ENCODE data around the gene ZNF280C. TPM values are rescaled to one million over a fixed set of nuclear protein-coding genes. Genes with fewer than 3 reads are reported as not detected.
A peak's percentile ranks its signal among the peaks of the same experiment; 100 is the strongest.

Gene ZNF280C
- total RNA-seq, 1 experiment from 2014 or later = 12.9 TPM

GRCh38 chrX:130213376-130213775 is 55.3 kb downstream of the ZNF280C start:
- ChIA-PET POLR2A (no interaction called here), CTCF (no interaction called here)
- H3K4me3 ChIP-seq (ENCODE audit: low read depth in 2 of 2, low read length in 2 of 2) = no peak overlapping the region
- TSS peak; percentile 14 for BruUV-seq (replicated peaks)
- H3K27ac ChIP-seq (ENCODE audit: low read length) = no peak overlapping the region
- no peaks in the 10 kb centered on the region for H3K9me3 ChIP-seq (ENCODE audit: control insufficient read depth, insufficient read depth, low read depth, low read length)
- intact Hi-C loops (cut with micrococcal nuclease; ENCODE audit: unreplicated experiment) (no loop called here), in situ Hi-C loops (cut with HindIII; ENCODE audit: low pct_unique_long_range_greater_than_20kb, low sequenced_read_pairs) (no loop called here)
- ATAC-seq (no peak), DNase-seq (ENCODE audit: low read depth, low spot score) (no peak)
- H3K36me3 ChIP-seq (ENCODE audit: control insufficient read depth, insufficient read depth, low read length) = peaks cover 21% of the 10 kb centered on the region
- TF ChIP-seq TCF7L2 (IDR thresholded peaks at IDR 0.05; ENCODE audit: low read depth, low read length) (no peak), POLR2AphosphoS5 (IDR thresholded peaks at IDR 0.05; ENCODE audit: low read depth, low read length) (no peak), SIN3A (IDR thresholded peaks at IDR 0.05; ENCODE audit: borderline replicate concordance, insufficient read depth, low read depth, low read length) (no peak), REST (IDR thresholded peaks at IDR 0.05; ENCODE audit: insufficient read depth in 1 of 2, low read depth in 2 of 2, low read length in 1 of 2) (no peak), CTCF (IDR thresholded peaks at IDR 0.05) (no peak)
- H3K27me3 ChIP-seq (ENCODE audit: control insufficient read depth, insufficient read depth, low read length) = no peaks in the 10 kb centered on the region
- no peaks in the 10 kb centered on the region for H3K4me1 ChIP-seq (ENCODE audit: control insufficient read depth, insufficient read depth, low read length)

- TF ChIP-seq CTCF (IDR thresholded peaks at IDR 0.05) (no peak), TCF7L2 (IDR thresholded peaks at IDR 0.05; ENCODE audit: low read depth, low read length) (no peak), POLR2AphosphoS5 (IDR thresholded peaks at IDR 0.05; ENCODE audit: low read depth, low read length) (no peak), SIN3A (IDR thresholded peaks at IDR 0.05; ENCODE audit: borderline replicate concordance, insufficient read depth, low read depth, low read length) (no peak), REST (IDR thresholded peaks at IDR 0.05; ENCODE audit: insufficient read depth in 1 of 2, low read depth in 2 of 2, low read length in 1 of 2) (no peak)
- intact Hi-C loops (cut with micrococcal nuclease; ENCODE audit: unreplicated experiment) = no loop called here
These were observed 56.3 kb downstream of the ZNF280C start for GRCh38 chrX:130212371-130212770.

More at GRCh38 chrX:130212371-130212770, 56.3 kb downstream of the ZNF280C start:
- Histone ChIP-seq H3K36me3 (ENCODE audit: control insufficient read depth, insufficient read depth, low read length) (peaks cover 21% of the 10 kb centered on the region), H3K9me3 (ENCODE audit: control insufficient read depth, insufficient read depth, low read depth, low read length) (no peaks in the 10 kb centered on the region), H3K27me3 (ENCODE audit: control insufficient read depth, insufficient read depth, low read length) (no peaks in the 10 kb centered on the region), H3K4me3 (ENCODE audit: low read depth in 2 of 2, low read length in 2 of 2) (no peak overlapping the region), H3K27ac (ENCODE audit: low read length) (no peak overlapping the region), H3K4me1 (ENCODE audit: control insufficient read depth, insufficient read depth, low read length) (no peaks in the 10 kb centered on the region)
- no peak for ATAC-seq
- BruUV-seq (replicated peaks) = no TSS peak
- ChIA-PET CTCF (no interaction called here), POLR2A (no interaction called here)
- no peak for DNase-seq (ENCODE audit: low read depth, low spot score)
- in situ Hi-C loops (cut with HindIII; ENCODE audit: low pct_unique_long_range_greater_than_20kb, low sequenced_read_pairs) = no loop called here

All from Panc1 (cell line).